Activated naive CD4-positive, alpha-beta T cell (primary cell): ENCODE results near the gene ILK.

Source experiments
- DNase-seq, 4 experiments: peaks; one replicate each; lab custom pipeline; 2025; lab: John Stamatoyannopoulos, UW

ILK gene

GRCh38 chr11:6621711-6622211, 18.2 kb downstream of the ILK start:
- no peak for DNase-seq

- DNase-seq: no peak
Measured at GRCh38 chr11:6622261-6623171, 18.9 kb downstream of the ILK start.

- no peak for DNase-seq
Measured at GRCh38 chr11:6623391-6624363, 20.1 kb downstream of the ILK start.

GRCh38 chr11:6625156-6625831, 21.7 kb downstream of the ILK start:
- no peak for DNase-seq

- no peak for DNase-seq
Measured at GRCh38 chr11:6625832-6626420, 22.4 kb downstream of the ILK start.

GRCh38 chr11:6626971-6627761, 23.6 kb downstream of the ILK start:
- DNase-seq: no peak

GRCh38 chr11:6627762-6628241, 24.2 kb downstream of the ILK start:
- no peak for DNase-seq

GRCh38 chr11:6628526-6628925, 25.0 kb downstream of the ILK start:
- DNase-seq: no peak

- no peak for DNase-seq
Measured at GRCh38 chr11:6629573-6629891, 26.0 kb downstream of the ILK start.

GRCh38 chr11:6629892-6630631, 26.5 kb downstream of the ILK start:
- no peak for DNase-seq

- DNase-seq: no peak
Measured at GRCh38 chr11:6630632-6631291, 27.2 kb downstream of the ILK start.

GRCh38 chr11:6631361-6631890, 27.9 kb downstream of the ILK start:
- DNase-seq: no peak

- DNase-seq: no peak
Measured at GRCh38 chr11:6632116-6633073, 28.8 kb downstream of the ILK start.

- DNase-seq: no peak
Measured at GRCh38 chr11:6633422-6634408, 30.1 kb downstream of the ILK start.

- no peak for DNase-seq
Measured at GRCh38 chr11:6634534-6634933, 31.0 kb downstream of the ILK start.

- no peak for DNase-seq
Measured at GRCh38 chr11:6635082-6635932, 31.7 kb downstream of the ILK start.
